Right lobe of liver (tissue), 6 donors: ENCODE results near the gene PTPRM. TPM values are rescaled to one million over a fixed set of nuclear protein-coding genes. Genes with fewer than 3 reads are reported as not detected.
"Not testable (repeated sequence)": the region's sequence is repeated elsewhere in the genome, so short reads cannot be mapped to it uniquely, and the experiment has no call there.

Experiments used
- ATAC-seq, 4 donors: fragments of 200-7000 bp; cut with Tn5 transposase; one replicate each; pipeline ENCODE4 v1.9.1; 2020; ENCODE audit warnings: mild to moderate bottlenecking in 4 of 4, moderate library complexity in 4 of 4
- DNase-seq, 3 donors: peaks; one replicate each; pipeline ENCODE4 v3.0.0-alpha.2; 2020
- H3K27ac ChIP-seq, 3 donors: fragments of 200-600 bp; one replicate each; pipeline ENCODE4 v1.8.0; 2022
- H3K27me3 ChIP-seq, 2 donors: fragments of 200-600 bp; one replicate each; pipeline ENCODE4 v1.8.0; 2022
- H3K36me3 ChIP-seq, 4 donors: fragments of 200-600 bp; sonication (generic) in 1 of 4; one replicate each; pipeline versions ENCODE4 v1.5.1 to v1.8.0; 2017 to 2022; ENCODE audit warnings: control low read depth in 1 of 4
- H3K4me1 ChIP-seq, 4 donors: fragments of 200-600 bp; sonication (generic) in 1 of 4; one replicate each; pipeline versions ENCODE4 v1.5.1 to v1.8.0; 2017 to 2022; ENCODE audit warnings: control low read depth in 1 of 4
- H3K4me3 ChIP-seq, 3 donors: fragments of 200-600 bp; one replicate each; pipeline ENCODE4 v1.8.0; 2022
- H3K9me3 ChIP-seq, 4 donors: fragments of 200-600 bp; sonication (generic) in 1 of 4; one replicate each; pipeline versions ENCODE4 v1.5.1 to v1.8.0; 2017 to 2022; ENCODE audit warnings: control low read depth in 1 of 4
- CTCF ChIP-seq, 4 donors: fragments of 200-600 bp in 3 of 4; fragments of 450-650 bp in 1 of 4; IDR thresholded peaks; one replicate each; pipeline versions ENCODE4 v1.5.1 to v1.8.0; 2016 to 2022; ENCODE audit warnings: antibody characterized with exemption in 4 of 4, mild to moderate bottlenecking in 2 of 4
- POLR2A ChIP-seq: fragments of 450-650 bp; IDR thresholded peaks from one replicate; pipeline ENCODE4 v1.6.1; 2017; ENCODE audit warnings: antibody characterized with exemption, mild to moderate bottlenecking
- WGBS: methylation state at CpG from one replicate; pipeline ENCODE4 v1.1.6; 2018; ENCODE audit warnings: low coverage, low lambda C conversion rate; ENCODE audit not compliant: insufficient coverage; ENCODE audit errors: missing lambda C conversion rate; 5-methylcytosine and 5-hydroxymethylcytosine counted together
- intact Hi-C, 2 donors: fragments of 100-400 bp; cut with DNase I; formaldehyde crosslinking; loops; one replicate each; pipeline versions ENCODE4 v1.11.2 to v1.14.1; 2022
- total RNA-seq, 6 experiments: library from RNA; depleted of rRNA in 2 of 6; stranded (reverse); fragments of >200 nt in 2 of 6; fragmentation: NEBNext Ultra II Directional in 3 of 6; extraction: Animal tissue kit (Norgen Biotek cat#: 25700) in 3 of 6; gene quantifications; one replicate each; pipeline versions ENCODE4 v1.1.0 to v1.2.4, GENCODE V29; 2016 to 2023
- donor health status: DM: no; HTN: yes; CAD: no.
- donor health status: DM: no; HTN: no; CAD: no.
- donor health status: DM: no; HTN: no; CAD: no.
- donor health status: DM: no; HTN: yes; CAD: no.
- donor health status: DM: no; HTN: yes; CAD: no.

Gene PTPRM
- total RNA-seq, 6 experiments from 2014 or later = 15.1 to 45.7 (median 26.5) TPM

GRCh38 chr18:8052237-8052701 is 485.2 kb downstream of the PTPRM start:
- ATAC-seq = peak in 3 of 4 donors; percentile 34 to 45 (median 36)
- WGBS = 82% methylated on average over 2 of the region's 2 CpGs
- intact Hi-C loops = no loop called here
- Histone ChIP-seq H3K4me1 (no peaks in the 10 kb centered on the region), H3K36me3 (no peaks in the 10 kb centered on the region), H3K27ac (no peak overlapping the region), H3K9me3 (no peaks in the 10 kb centered on the region), H3K4me3 (no peak overlapping the region), H3K27me3 (no peaks in the 10 kb centered on the region)
- no peak for DNase-seq
- peak in 2 of 4 donors; percentile 9 to 25 for TF ChIP-seq CTCF (IDR thresholded peaks at IDR 0.05)
- TF ChIP-seq POLR2A = no peak

GRCh38 chr18:8056723-8057122 is 489.6 kb downstream of the PTPRM start:
- Histone ChIP-seq H3K36me3 (no peaks in the 10 kb centered on the region), H3K4me1 (no peaks in the 10 kb centered on the region), H3K4me3 (no peak overlapping the region), H3K27ac (no peak overlapping the region), H3K9me3 (no peaks in the 10 kb centered on the region), H3K27me3 (no peaks in the 10 kb centered on the region)
- WGBS = 68% methylated on average over 1 of the region's 1 CpG
- DNase-seq = no peak
- no peak for TF ChIP-seq POLR2A
- no peak for TF ChIP-seq CTCF (IDR thresholded peaks at IDR 0.05)
- intact Hi-C loops = no loop called here
- ATAC-seq = no peak

- 75% methylated on average over 7 of the region's 22 CpGs for WGBS
- DNase-seq, H3K27me3 ChIP-seq, H3K4me1 ChIP-seq, H3K9me3 ChIP-seq, H3K27ac ChIP-seq, intact Hi-C loops, ATAC-seq, H3K36me3 ChIP-seq: not testable (repeated sequence)
- peak overlapping the region in 1 of 3 donors; percentile 28 for H3K4me3 ChIP-seq
Measured at GRCh38 chr18:8063152-8063551, 496.0 kb downstream of the PTPRM start.

GRCh38 chr18:8063733-8064132 is 496.6 kb downstream of the PTPRM start:
- Histone ChIP-seq H3K4me3 (no peak overlapping the region), H3K27ac (no peak overlapping the region), H3K4me1 (no peaks in the 10 kb centered on the region), H3K36me3 (no peaks in the 10 kb centered on the region), H3K9me3 (no peaks in the 10 kb centered on the region), H3K27me3 (no peaks in the 10 kb centered on the region)
- DNase-seq (no peak), ATAC-seq (peak in 2 of 4 donors; percentile 46 to 54)
- intact Hi-C loops = no loop called here
- no peak for TF ChIP-seq CTCF (IDR thresholded peaks at IDR 0.05)
- no peak for TF ChIP-seq POLR2A

GRCh38 chr18:8065284-8065683 is 498.2 kb downstream of the PTPRM start:
- DNase-seq (no peak), ATAC-seq (no peak)
- no peak for TF ChIP-seq POLR2A
- TF ChIP-seq CTCF (IDR thresholded peaks at IDR 0.05) = no peak
- no peak overlapping the region for H3K27ac ChIP-seq
- intact Hi-C loops = no loop called here
- H3K4me3 ChIP-seq = no peak overlapping the region
- H3K36me3 ChIP-seq = no peaks in the 10 kb centered on the region
- H3K9me3 ChIP-seq = no peaks in the 10 kb centered on the region
- no peaks in the 10 kb centered on the region for H3K27me3 ChIP-seq
- no peaks in the 10 kb centered on the region for H3K4me1 ChIP-seq
- WGBS = 87% methylated on average over 3 of the region's 4 CpGs
